Measurements from ENCODE around the gene CEMP1.

- TF ChIP-seq, protein P1, sequence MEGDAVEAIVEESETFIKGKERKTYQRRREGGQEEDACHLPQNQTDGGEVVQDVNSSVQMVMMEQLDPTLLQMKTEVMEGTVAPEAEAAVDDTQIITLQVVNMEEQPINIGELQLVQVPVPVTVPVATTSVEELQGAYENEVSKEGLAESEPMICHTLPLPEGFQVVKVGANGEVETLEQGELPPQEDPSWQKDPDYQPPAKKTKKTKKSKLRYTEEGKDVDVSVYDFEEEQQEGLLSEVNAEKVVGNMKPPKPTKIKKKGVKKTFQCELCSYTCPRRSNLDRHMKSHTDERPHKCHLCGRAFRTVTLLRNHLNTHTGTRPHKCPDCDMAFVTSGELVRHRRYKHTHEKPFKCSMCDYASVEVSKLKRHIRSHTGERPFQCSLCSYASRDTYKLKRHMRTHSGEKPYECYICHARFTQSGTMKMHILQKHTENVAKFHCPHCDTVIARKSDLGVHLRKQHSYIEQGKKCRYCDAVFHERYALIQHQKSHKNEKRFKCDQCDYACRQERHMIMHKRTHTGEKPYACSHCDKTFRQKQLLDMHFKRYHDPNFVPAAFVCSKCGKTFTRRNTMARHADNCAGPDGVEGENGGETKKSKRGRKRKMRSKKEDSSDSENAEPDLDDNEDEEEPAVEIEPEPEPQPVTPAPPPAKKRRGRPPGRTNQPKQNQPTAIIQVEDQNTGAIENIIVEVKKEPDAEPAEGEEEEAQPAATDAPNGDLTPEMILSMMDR (IDR thresholded peaks at IDR 0.05), result no peak
- no peak for TF ChIP-seq POLR2A (IDR thresholded peaks at IDR 0.05)
- no peak for TF ChIP-seq EP300 (IDR thresholded peaks at IDR 0.05)
These were observed 36.2 kb downstream of the CEMP1 start for GRCh38 chr16:2495041-2495440.

All from gastroesophageal sphincter (tissue), 3 donors.